ENCODE measurements around the gene SLC6A2.

SLC6A2 gene

GRCh38 chr16:55658898-55659420, 3.2 kb downstream of the SLC6A2 start:
- no peak overlapping the region for H3K4me3 ChIP-seq (ENCODE audit: low read depth, low read length)
- DNase-seq, result no peak
- peaks cover 34% of the 10 kb centered on the region for H3K27me3 ChIP-seq (replicated peaks)
- no peak for TF ChIP-seq CTCF (IDR thresholded peaks at IDR 0.05; ENCODE audit: low read depth, low read length, missing control alignments)
- no peaks in the 10 kb centered on the region for H3K36me3 ChIP-seq (replicated peaks)
- H3K27ac ChIP-seq, result no peak overlapping the region
- in situ Hi-C loops (cut with HindIII; ENCODE audit: low pct_ligation_motif_present, low sequenced_read_pairs), result no loop called here

- in situ Hi-C loops (cut with HindIII; ENCODE audit: low pct_ligation_motif_present, low sequenced_read_pairs), result no loop called here
- H3K4me3 ChIP-seq (ENCODE audit: low read depth, low read length), result no peak overlapping the region
- TF ChIP-seq CTCF (IDR thresholded peaks at IDR 0.05; ENCODE audit: low read depth, low read length, missing control alignments), result no peak
Observed at GRCh38 chr16:55660026-55660425, 4.2 kb downstream of the SLC6A2 start.

GRCh38 chr16:55660828-55661227, 5.0 kb downstream of the SLC6A2 start:
- Histone ChIP-seq H3K27me3 (replicated peaks) (peaks cover 18% of the 10 kb centered on the region), H3K36me3 (replicated peaks) (no peaks in the 10 kb centered on the region), H3K4me3 (ENCODE audit: low read depth, low read length) (no peak overlapping the region), H3K27ac (no peak overlapping the region)
- DNase-seq, result no peak
- no peak for TF ChIP-seq CTCF (IDR thresholded peaks at IDR 0.05; ENCODE audit: low read depth, low read length, missing control alignments)
- in situ Hi-C loops (cut with HindIII; ENCODE audit: low pct_ligation_motif_present, low sequenced_read_pairs), result no loop called here

More at GRCh38 chr16:55660026-55660425, 4.2 kb downstream of the SLC6A2 start:
- Histone ChIP-seq H3K36me3 (replicated peaks) (no peaks in the 10 kb centered on the region), H3K27ac (no peak overlapping the region), H3K27me3 (replicated peaks) (peaks cover 25% of the 10 kb centered on the region)
- DNase-seq, result no peak

GRCh38 chr16:55661941-55662643, 6.3 kb downstream of the SLC6A2 start:
- H3K27me3 ChIP-seq (replicated peaks), result peaks cover 5% of the 10 kb centered on the region
- H3K27ac ChIP-seq, result no peak overlapping the region
- H3K4me3 ChIP-seq (ENCODE audit: low read depth, low read length), result no peak overlapping the region
- DNase-seq, result no peak
- no peaks in the 10 kb centered on the region for H3K36me3 ChIP-seq (replicated peaks)
- in situ Hi-C loops (cut with HindIII; ENCODE audit: low pct_ligation_motif_present, low sequenced_read_pairs), result no loop called here
- no peak for TF ChIP-seq CTCF (IDR thresholded peaks at IDR 0.05; ENCODE audit: low read depth, low read length, missing control alignments)

- no peak overlapping the region for H3K27ac ChIP-seq
- no peaks in the 10 kb centered on the region for H3K27me3 ChIP-seq (replicated peaks)
- H3K4me3 ChIP-seq (ENCODE audit: low read depth, low read length), result no peak overlapping the region
- no peak for DNase-seq
- in situ Hi-C loops (cut with HindIII; ENCODE audit: low pct_ligation_motif_present, low sequenced_read_pairs), result no loop called here
- TF ChIP-seq CTCF (IDR thresholded peaks at IDR 0.05; ENCODE audit: low read depth, low read length, missing control alignments), result no peak
- H3K36me3 ChIP-seq (replicated peaks), result no peaks in the 10 kb centered on the region
Observed at GRCh38 chr16:55662644-55663031, 6.8 kb downstream of the SLC6A2 start.

- no peaks in the 10 kb centered on the region for H3K27me3 ChIP-seq (replicated peaks)
- no peak for TF ChIP-seq CTCF (IDR thresholded peaks at IDR 0.05; ENCODE audit: low read depth, low read length, missing control alignments)
- H3K4me3 ChIP-seq (ENCODE audit: low read depth, low read length), result no peak overlapping the region
- DNase-seq, result no peak
- H3K36me3 ChIP-seq (replicated peaks), result no peaks in the 10 kb centered on the region
- in situ Hi-C loops (cut with HindIII; ENCODE audit: low pct_ligation_motif_present, low sequenced_read_pairs), result no loop called here
- no peak overlapping the region for H3K27ac ChIP-seq
Observed at GRCh38 chr16:55663225-55663624, 7.4 kb downstream of the SLC6A2 start.

All from brain microvascular endothelial cell (primary cell).